MM.1S (cell line): Measurements from ENCODE around the gene BABAM1.

Experiments used
- CTCF ChIP-seq: fragments of 300-600 bp; sonication (generic); IDR thresholded peaks from 2 replicates; pipeline ENCODE4 v1.5.1; 2016; ENCODE audit warnings: antibody characterized with exemption, low read length, mixed read lengths
- EZH2 ChIP-seq: fragments of 300-600 bp; sonication (generic); optimal IDR thresholded peaks from 2 replicates; pipeline ENCODE3; 2017; ENCODE audit warnings: low read depth, mild to moderate bottlenecking, antibody characterized with exemption, low read length, mixed read lengths

- TF ChIP-seq EZH2, result no peak
- no peak for TF ChIP-seq CTCF
Measured at GRCh38 chr19:17300992-17301619, 33.9 kb downstream of the BABAM1 start.
